ENCODE measurements around the gene MAN1B1.
"Not testable (repeated sequence)": the region's sequence is repeated elsewhere in the genome, so short reads cannot be mapped to it uniquely, and the experiment has no call there.

The MAN1B1 gene

DNA sequence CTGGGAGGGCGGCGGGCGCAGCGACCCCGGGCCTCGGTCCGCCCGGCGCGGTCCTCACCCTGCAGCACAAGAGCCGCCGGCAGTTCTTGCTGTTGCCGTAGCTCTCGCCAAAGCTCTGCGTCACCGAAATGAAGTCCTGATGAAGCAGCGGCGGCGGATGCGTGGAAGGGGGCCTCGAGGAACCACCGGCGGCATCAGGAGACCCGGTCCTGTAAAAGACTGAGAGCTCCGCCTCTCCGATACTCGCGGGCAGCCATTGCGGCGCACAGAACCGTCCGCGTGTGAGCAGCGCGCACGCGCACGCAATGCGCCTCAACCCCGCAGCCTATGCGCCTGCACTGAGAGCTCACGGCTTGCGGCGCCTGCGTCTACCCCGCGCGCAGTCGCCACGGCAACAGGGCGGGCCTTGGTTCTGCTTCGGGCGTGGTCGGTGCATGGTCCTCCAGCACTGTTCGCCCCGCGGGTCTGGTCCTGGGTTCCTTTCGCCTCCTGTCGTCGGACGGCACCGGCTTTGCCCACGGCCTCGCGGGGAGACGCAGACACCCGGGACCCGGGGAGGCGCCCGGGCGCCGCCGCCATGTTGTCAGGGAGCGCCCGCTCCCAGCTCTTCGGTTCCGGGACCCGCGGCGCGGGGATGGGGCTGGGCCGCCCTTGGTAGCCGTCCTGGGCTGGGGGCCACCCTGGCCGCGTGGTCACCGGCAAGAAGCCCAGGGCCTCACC lies 42.8 kb downstream of the MAN1B1 start:
- peak; percentile 76 to 93 for DNase-seq

DNA sequence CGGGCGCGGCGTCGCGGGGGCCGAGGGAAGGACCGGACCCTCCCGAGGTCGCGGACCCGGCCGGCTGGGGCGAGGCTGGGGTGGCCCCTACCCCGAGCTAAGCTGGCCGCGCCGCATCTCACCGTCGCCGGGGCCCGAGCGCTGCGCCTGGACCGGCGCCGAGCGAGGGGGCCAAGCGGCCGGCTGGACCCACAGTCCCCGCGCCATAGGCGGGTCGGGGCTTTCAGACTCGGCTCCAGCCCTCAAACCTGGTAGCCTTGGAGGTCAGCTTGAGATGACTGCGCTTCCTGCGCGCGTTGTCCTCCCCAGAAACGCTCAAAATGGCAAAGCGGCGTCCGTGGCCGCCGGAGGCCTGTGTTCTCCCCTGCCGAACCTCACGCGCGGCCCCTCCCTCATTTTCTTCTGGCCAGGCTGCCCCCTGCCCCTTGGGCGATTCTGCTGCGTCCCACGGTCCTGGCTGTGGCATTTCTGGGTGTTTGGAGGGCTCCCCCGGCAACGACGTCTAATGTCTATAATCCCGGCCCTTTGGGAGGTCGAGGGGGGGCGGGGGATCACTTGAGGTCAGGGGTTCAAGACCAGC lies 43.5 kb downstream of the MAN1B1 start:
- DNase-seq: no peak

DNA sequence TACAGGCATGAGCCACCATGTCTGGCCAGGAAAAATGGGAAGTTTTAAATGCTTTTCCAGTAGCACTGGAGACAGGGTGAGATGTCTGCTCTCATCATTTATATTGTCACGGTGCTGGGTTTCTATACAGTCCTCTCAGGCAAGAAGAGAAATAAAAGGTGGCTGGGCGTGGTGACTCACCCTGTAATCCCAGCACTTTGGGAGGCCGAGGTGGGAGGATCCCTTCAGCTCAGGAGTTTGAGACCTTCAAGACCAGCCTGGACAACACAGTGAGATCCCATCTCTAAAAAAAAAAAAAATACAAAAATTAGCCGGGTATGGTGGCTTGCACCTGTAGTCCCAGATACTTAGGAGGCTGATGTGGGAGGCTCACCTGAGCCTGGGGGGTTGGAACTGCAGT lies 47.4 kb downstream of the MAN1B1 start:
- DNase-seq: no peak

DNA sequence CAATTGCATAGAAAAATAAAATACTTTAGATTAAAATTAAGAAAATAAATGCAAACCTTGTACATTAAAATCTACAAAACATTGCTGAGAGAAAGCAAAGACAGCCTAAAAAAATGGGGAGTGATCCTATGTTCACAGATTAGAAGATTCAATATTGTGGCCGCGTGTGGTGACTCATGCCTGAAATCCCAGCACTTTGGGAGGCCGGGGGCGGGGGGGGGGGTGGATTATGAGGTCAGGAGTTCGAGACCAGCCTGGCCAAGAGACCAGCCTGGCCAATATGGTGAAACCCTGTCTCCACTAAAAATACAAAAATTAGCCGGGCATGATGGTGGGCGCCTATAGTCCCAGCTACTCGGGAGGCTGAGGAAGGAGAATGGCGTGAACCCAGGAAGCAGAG lies 48.4 kb downstream of the MAN1B1 start:
- DNase-seq: not testable (repeated sequence)

DNA sequence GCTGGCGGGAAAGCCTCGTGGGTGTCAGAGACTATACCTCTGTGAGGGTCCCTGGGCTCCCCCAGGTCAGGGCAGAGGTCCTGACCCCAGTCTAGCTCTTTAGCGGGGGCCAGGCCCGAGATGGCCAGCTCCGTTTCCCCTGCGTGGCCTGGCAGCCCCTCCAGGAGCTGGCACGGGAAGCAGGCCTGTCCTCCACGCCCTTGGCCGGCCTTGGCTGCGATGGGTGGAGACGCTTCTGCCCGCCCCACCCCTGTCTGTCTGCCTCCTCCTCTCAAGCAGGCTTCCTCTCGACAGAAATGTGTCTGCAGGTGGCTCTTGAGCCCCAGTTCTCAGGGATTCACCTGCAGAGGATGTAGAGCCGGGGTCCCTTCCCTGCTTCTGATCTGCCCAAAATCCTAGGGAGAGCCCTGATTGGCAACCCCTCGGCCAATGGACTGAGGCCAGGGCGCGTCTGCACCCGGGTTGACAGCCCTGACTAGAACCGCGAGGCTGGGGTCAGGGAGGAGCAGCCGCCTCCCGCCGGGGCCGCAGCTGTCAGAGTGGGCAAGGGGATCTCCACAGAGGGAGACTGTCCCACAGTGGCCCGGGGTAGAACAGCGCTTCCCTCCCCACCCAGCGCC lies 49.6 kb downstream of the MAN1B1 start:
- DNase-seq: peak in 1 of 2 experiments; percentile 41

DNA sequence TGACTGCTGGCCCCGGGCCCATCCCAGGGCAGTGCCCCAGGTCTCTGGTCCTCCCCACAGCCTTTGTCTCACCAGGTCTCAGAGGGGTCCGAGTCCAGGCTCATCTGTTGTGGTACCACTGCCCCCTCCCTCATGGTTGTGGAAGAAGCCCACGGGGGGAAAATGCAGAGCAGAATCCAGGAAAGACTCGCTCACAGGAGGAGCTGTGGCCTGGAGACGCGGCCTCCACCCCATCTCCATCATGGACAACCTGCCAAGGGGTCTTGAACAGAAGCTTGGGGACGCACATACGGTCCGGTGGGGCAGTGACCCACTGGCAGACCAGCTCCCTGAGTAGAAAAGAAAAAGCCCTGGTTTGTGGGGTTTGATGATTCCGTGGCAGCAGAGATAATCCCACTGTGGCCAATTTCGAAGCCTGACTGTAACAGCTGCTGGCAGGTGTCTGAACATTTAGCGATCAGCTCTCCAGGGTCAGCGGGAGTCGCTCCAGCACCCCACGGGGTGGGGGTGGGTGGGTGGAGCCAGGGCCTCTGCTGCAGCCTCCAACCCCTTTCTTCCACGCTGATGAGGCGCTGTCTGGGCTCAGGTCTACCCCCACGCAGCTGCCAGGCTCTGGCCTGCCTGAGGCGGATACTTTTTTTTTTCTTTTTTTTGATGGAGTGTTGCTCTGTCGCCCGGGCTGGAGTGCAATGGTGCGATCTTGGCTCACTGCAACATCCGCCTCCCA lies 50.3 kb downstream of the MAN1B1 start:
- DNase-seq: peak in 1 of 2 experiments; percentile 83

DNA sequence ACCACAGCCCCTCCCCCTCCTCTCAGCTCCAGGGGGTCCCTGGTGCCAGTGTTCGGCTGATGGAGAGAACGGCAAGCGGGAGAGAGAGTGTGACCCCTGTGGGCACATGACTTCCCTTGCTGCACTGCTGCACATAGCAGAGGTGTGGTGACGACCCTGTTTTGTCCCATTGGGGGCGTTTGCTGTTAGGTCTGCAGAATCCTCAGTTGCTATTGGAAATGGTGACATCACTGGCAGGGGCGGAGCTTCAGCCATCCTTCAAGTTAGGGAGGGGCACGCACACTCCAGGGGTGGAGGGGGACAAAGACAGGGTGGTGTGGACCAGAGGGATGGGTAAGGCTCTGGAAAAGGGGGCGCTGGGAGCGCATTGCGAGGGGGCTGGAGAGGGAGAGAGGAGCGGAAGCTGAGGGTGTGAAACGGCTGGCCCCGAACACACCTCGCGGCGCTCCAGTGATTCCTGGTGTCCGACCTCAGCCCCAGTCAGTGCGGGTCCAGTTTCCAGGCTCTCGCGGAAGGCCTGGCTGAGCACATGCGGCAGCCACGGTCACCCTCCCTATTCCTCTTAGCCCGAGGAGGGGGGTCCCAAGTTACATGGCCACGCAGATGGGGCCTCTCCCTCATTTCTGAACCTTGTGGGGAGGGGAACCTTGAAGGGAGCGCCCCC lies 51.4 kb downstream of the MAN1B1 start:
- DNase-seq: peak; percentile 93 to 95

DNA sequence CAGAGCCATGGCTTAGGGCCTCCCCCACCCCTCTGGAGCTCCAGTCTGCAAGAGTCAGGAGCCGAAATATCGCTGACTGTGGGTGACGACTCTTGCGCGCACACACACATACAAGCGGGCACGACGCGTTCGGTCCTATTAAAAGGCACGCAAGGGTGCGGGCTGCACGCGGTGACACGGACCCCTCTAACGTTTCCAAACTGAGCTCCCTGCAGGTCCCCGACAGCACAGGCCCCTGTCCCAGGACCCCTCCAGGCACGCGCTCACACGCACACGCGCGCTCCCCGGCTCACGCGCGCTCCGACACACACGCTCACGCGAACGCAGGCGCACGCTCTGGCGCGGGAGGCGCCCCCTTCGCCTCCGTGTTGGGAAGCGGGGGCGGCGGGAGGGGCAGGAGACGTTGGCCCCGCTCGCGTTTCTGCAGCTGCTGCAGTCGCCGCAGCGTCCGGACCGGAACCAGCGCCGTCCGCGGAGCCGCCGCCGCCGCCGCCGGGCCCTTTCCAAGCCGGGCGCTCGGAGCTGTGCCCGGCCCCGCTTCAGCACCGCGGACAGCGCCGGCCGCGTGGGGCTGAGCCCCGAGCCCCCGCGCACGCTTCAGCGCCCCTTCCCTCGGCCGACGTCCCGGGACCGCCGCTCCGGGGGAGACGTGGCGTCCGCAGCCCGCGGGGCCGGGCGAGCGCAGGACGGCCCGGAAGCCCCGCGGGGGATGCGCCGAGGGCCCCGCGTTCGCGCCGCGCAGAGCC lies 52.1 kb downstream of the MAN1B1 start, which contains the start of gene GRIN1:
Gene GRIN1 (plus strand): TSS at position 433 of the 746 bp plus-strand sequence. CDS start 333 bp downstream, outside the sequence.
- peak in 1 of 2 experiments; percentile 59 for DNase-seq

DNA sequence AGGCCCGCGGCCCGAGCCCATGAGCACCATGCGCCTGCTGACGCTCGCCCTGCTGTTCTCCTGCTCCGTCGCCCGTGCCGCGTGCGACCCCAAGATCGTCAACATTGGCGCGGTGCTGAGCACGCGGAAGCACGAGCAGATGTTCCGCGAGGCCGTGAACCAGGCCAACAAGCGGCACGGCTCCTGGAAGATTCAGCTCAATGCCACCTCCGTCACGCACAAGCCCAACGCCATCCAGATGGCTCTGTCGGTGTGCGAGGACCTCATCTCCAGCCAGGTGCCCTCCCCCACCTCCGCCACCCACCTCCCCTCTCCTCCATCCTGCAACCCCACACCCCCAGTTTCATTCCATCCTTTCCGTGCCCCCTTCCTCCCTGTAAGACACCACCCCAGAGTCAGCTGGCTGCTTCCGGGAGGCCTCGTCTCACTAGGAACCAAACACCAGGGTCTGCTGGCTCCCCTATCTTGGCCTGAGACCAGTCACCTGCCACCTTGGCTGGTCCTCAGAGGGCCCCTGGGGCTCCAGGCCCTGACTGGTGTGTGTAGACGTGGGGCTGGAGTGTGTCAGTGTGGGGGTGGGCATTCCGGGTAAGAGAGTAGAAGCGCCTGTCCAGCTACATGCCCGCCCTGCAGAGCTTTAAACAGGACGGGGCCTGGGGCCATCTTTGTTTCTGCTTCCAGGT lies 52.8 kb downstream of the MAN1B1 start:
- DNase-seq: no peak

DNA sequence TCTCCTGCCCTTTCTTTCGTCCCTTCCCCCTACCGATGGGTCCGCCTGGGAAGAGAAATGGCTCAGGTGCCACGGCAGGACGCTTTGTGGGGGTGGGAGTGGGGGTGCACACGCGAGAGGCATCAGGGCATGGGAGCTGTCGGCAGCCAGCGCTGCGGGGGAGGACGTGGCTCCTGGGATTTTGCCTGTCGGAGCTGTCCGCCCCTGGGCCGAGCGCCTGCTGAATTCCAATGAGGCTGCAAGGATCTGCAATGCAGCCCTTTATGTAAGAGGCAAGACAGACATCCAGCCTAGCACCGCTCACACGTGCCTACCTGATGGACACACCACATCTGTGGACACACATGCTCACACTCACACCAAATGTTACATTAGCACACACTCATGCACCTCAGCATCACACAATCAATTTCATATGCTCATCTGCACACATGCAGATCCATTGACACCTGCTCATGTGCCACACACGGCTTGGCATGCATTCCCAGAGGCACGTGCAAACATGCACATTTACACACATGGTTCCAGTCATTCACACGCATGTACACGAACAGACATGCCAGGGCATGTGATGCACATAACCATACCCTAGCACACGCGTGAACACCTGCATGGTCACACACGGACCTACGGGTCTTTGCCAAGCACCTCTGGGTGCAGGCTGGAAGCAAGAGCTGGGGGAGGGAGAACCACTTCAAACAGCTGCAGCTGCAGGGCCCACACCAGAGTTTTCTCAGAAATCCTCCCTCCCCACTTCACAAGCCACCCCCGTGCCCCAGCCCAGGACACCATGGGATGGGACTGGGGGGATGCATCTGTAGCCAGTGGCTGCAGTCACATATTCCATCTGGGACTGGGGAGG lies 53.6 kb downstream of the MAN1B1 start:
- DNase-seq: no peak

DNA sequence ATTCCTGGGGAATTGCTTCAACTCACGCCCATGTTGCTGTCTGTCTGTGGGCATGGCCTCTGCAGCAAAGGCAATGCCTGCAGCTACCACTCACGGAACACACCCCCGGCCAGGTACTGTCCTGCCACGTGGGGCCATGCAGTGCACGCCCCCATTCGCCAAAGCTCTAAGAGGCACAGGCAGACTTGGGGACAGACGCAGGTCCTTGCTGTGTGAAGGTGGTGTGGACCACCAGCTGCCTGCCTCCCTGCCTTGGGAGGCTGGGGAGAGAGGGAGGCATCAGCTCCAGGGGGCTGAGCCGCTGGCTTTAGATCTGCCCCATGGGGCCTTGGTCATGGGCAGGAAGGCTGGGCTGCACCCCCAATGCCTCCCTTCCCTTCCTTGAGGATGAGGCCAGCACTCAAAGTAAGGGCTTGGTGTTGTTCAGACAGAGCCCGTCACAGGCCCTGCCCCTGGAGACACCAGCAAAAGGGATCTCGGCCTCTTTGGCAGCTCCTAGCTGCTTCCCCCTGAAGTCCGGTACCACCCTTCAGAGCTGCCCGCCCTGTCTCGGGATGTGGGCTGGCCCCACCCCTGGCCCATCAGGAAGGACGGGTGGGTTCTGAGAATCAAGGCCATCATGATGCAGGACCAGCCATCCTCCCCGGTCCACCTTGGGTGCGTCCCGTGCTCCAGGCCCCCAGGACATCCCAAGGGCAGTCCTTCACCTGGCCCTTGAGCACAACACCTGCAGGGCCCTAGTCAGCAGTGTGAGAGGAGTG lies 54.4 kb downstream of the MAN1B1 start:
- no peak for DNase-seq

DNA sequence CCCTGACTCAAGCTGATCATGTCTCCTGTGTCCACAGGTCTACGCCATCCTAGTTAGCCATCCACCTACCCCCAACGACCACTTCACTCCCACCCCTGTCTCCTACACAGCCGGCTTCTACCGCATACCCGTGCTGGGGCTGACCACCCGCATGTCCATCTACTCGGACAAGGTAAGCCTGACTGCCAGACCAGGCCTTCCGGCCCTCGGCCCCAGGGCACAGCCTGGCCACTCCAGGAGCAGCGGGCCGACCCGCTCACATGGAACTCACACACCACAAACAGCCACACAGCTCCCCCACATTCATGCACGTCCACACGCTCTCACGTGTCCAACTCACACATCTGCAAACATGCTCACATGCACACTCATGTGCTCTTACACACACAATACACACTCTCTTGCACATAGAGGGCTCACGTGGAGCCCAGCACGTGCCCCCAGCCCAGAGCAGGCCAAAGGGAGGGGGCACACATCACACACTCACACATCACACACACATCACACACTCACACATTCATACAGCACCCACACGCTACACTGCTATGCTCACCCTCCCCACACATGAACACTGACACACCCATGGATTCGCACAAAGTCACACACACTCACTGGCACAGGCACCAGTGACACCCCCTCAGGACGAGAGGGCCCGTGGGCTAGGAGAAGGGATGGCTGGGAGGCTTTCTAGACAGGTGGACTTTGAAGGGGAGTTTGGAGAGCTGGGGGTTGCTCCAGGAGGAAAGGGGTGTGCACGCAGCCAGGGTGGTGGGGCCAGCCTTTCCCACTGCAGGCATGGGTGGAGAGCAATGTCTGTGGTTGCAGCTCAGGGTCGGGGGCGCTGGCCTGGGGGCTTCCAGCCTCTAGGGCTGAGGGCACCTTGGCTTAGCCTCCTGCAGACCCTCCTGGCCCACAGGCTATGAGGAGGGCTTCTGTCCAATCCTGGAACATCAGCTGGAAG lies 55.5 kb downstream of the MAN1B1 start:
- DNase-seq: no peak

DNA sequence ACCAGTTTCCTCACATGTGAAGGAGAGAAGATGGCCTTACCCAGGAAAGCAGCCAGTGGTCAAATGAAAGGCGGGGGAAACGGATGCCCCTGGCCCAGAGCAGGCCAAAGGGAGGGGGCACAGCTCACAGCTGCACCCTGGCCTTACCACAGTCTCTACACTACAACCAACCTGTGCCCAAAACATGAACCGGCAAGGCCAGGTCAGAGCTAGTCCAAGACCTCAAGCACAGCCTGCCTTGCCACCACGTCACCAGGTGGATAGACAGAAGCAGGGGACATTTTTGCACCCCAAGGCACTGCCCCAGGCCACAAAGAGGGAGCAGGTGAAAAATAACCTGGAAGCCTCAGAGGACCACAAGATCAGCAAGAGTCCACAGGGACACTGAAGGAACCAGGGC lies 56.7 kb downstream of the MAN1B1 start:
- no peak for DNase-seq

DNA sequence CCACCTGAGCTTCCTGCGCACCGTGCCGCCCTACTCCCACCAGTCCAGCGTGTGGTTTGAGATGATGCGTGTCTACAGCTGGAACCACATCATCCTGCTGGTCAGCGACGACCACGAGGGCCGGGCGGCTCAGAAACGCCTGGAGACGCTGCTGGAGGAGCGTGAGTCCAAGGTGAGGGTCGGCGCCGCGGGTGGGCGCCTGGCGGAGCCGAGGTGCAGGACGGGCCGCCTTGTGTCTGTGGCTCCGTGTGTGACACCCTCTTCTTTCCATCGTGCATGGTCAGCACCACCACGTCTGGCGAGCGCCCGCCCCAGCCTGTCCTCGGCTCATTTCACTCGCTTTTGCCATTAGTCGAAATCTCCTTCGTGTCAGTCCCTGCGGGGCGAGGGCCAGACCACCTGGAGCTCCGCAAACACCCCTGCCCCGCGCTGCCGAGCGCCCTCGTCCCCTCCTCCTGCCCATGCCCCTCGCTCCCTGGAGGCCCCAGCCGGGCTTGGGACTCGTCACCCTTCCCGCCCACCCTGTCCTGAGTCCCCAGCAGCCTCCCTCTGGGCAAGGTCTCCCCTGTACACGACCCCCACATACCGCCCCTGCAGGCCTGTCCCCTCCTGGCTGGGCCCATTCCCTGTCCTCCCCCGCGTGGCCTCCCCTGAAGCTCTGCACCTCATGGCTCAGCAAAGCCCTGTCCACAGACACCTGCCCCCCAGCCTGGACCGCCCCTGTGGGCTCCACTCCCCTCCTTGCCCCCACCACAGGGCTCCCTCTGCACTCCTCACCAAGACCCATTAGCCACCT lies 59.1 kb downstream of the MAN1B1 start:
- DNase-seq: no peak

DNA sequence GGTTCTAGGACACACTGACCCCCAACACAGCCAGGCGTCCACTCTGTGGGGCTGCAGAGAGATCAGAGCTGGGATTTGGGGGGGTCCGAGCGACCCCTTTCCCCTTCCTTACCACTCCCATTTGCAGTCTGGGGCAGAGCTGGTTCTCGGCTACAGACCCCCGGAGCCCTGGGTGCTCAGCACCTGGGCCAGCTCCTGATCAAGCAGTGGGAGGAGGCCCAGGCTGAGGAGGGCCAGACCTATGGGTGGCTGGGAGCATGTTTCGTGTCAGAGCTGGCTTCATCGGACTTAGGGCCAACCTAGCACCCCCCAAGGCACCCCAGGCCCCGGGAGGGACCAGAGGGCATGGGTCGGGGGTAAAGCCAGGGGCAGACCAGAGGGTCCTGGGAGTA lies 59.7 kb downstream of the MAN1B1 start:
- no peak for DNase-seq

DNA sequence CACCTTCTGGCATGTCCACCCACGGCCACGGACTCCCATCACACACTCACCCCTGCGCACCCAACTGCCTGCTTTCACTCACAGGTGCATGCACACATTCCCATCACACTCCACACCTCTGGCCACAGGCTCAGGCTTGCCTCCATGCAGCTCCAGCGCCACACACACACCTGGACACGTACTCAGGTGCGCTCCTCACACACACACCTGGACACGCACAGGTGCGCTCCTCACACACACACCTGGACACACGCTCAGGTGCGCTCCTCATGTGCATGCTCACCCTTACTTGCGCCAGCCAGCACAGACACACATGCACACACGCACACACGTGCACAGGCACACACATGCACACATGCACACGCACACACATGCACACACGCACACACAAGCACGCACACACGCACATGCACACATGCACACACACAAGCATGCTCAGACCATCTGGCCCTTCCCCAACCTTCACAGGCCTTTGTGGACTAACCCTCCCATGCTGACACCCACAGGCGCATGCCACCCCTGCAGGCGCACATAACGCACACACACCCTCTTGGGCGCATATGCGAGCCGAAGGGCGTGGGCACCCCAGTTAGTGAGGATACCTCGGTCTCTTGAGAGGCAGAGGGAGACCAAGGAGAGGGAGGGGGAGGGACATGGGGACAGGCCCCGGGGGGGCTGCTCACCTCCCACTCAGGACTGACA lies 60.5 kb downstream of the MAN1B1 start:
- DNase-seq: no peak

DNA sequence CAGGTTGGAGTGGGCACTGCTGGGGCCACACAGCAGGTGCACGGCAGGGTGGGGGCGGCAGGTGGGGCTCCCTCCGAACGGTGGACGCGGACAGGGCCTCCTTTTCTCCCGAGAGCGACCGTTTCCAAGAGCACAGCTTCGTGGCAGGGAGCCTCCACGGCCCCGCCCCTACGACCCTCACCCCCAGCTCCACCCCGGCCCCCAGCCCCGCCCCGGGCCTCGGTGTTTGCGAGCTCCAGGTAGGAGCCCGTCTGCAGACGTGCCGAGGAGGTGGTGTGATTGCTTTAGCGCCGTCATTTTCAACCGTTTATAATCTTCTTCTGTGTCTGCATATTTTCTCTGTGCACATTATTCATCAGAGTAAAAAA lies 61.0 kb downstream of the MAN1B1 start:
- no peak for DNase-seq

Data from NCI-H524 (cell line).